ENCODE results near the gene TP53I13. TPM values are rescaled to one million over a fixed set of nuclear protein-coding genes. Genes with fewer than 3 reads are reported as not detected.

TP53I13 gene
- total and polyA plus RNA-seq, 2 of the 13 experiments (the other 11 are each of a cell fraction or from before 2014, with no cell fraction given): 16.9 to 25.7 TPM

- peak overlapping the region; percentile 93 for H3K4me2 ChIP-seq (ENCODE audit: low read depth, low read length)
- WGBS (ENCODE audit: low lambda C conversion rate): no CpG with 5 or more reads among the region's 72 CpGs
- in situ Hi-C loops (cut with HindIII; ENCODE audit: extremely low pct_ligation_motif_present, low pct_unique_long_range_greater_than_20kb) (no loop called here), intact Hi-C loops (cut with micrococcal nuclease; ENCODE audit: unreplicated experiment) (no loop called here)
- H4K20me1 ChIP-seq (ENCODE audit: insufficient read depth, low read length): peaks cover 14% of the 10 kb centered on the region; the same call in 1 of the 2 replicates
- H3K79me2 ChIP-seq (ENCODE audit: insufficient read depth, low read length): peaks cover 23% of the 10 kb centered on the region
- H3K27ac ChIP-seq (ENCODE audit: extremely low read length, insufficient read depth, low read length): no peak overlapping the region
- peaks cover 0 to 1% of the 10 kb centered on the region in 2 experiments; a peak in 1 of 5 replicates for H3K27me3 ChIP-seq (ENCODE audit: control insufficient read depth in 1 of 2, insufficient read depth in 2 of 2, low read length in 2 of 2)
- peak; percentile 1; the same call in 1 of the 3 replicates for ATAC-seq
- ChIA-PET CTCF (ENCODE audit: low intra/inter-chr PET ratio, low total read pairs) (no interaction called here), POLR2A (interaction anchor here (1.0 to 2.0 kb wide), 3 partner anchors 14 to 29 kb away, joined by 4 to 11 read pairs (median 5); partner anchors contain the start of gene ABHD15)
- no peaks in the 10 kb centered on the region for H3K36me3 ChIP-seq (replicated peaks in 1 of 2; ENCODE audit: control insufficient read depth in 1 of 2, insufficient read depth in 2 of 2, low read length in 2 of 2)
- no TSS peak for BruUV-seq (replicated peaks)
- H3K4me3 ChIP-seq (replicated peaks in 1 of 3; ENCODE audit: insufficient read depth in 1 of 3, low read depth in 2 of 3, low read length in 3 of 3): peak overlapping the region; percentile 70 to 98 (median 79)
- H3K9me3 ChIP-seq (ENCODE audit: low read length): no peaks in the 10 kb centered on the region
- no peak for FAIRE-seq
- peak overlapping the region; percentile 73 for H3K9ac ChIP-seq (ENCODE audit: insufficient read depth, low read depth, low read length)
- H3K4me1 ChIP-seq (ENCODE audit: insufficient read depth, low read length): peaks cover 57% of the 10 kb centered on the region
- no peak overlapping the region for H2AFZ ChIP-seq (ENCODE audit: low read length)
- DNase-seq (ENCODE audit: low spot score): no peak
- TF ChIP-seq ZFP62 (CRISPR knock-in tag; IDR thresholded peaks at IDR 0.05) (no peak), PRDM15 (CRISPR knock-in tag; IDR thresholded peaks at IDR 0.05) (no peak), IRF2 (CRISPR knock-in tag; IDR thresholded peaks at IDR 0.05) (no peak), SNRNP70 (IDR thresholded peaks at IDR 0.05; ENCODE audit: low read depth, low read length) (no peak), GMEB1 (CRISPR knock-in tag; IDR thresholded peaks at IDR 0.05; ENCODE audit: borderline replicate concordance) (no peak), ELK4 (CRISPR knock-in tag; IDR thresholded peaks at IDR 0.05; ENCODE audit: borderline replicate concordance) (no peak), ZNF503 (CRISPR knock-in tag; IDR thresholded peaks at IDR 0.05) (no peak), SNAPC2 (CRISPR knock-in tag; IDR thresholded peaks at IDR 0.05) (no peak), SKI (IDR thresholded peaks at IDR 0.05; ENCODE audit: partially characterized antibody) (no peak), JUND (CRISPR knock-in tag; IDR thresholded peaks at IDR 0.05) (no peak), ZNF75D (CRISPR knock-in tag; IDR thresholded peaks at IDR 0.05; ENCODE audit: borderline replicate concordance) (no peak), ZNF367 (CRISPR knock-in tag; IDR thresholded peaks at IDR 0.05; ENCODE audit: borderline replicate concordance) (0 out of 2 replicates have a peak, but pooled peaks have one; percentile 39)
Measured at GRCh38 chr17:29588562-29589411, 20.3 kb downstream of the TP53I13 start.

All from HepG2 (cell line).